GM12873 (cell line): Measurements from ENCODE around the gene PDLIM1.

Source experiments
- CTCF ChIP-seq: IDR thresholded peaks from 2 replicates; pipeline ENCODE4 v1.5.1; 2012; ENCODE audit warnings: low read depth, mild to moderate bottlenecking, moderate library complexity, low read length, control low read depth; ENCODE audit not compliant: insufficient read depth; ENCODE audit errors: missing control alignments

The PDLIM1 gene

GRCh38 chr10:95277201-95277570 is 13.6 kb downstream of the PDLIM1 start:
- no peak for TF ChIP-seq CTCF

- no peak for TF ChIP-seq CTCF
Measured at GRCh38 chr10:95276367-95277200, 14.2 kb downstream of the PDLIM1 start.

GRCh38 chr10:95275726-95276366 is 15.0 kb downstream of the PDLIM1 start:
- TF ChIP-seq CTCF: no peak

- no peak for TF ChIP-seq CTCF
Measured at GRCh38 chr10:95273393-95274312, 17.1 kb downstream of the PDLIM1 start.

- no peak for TF ChIP-seq CTCF
Measured at GRCh38 chr10:95268438-95268837, 22.4 kb downstream of the PDLIM1 start.

GRCh38 chr10:95267251-95267650 is 23.6 kb downstream of the PDLIM1 start:
- TF ChIP-seq CTCF: no peak

- no peak for TF ChIP-seq CTCF
Measured at GRCh38 chr10:95266674-95267095, 24.1 kb downstream of the PDLIM1 start.
